Measurements from ENCODE around the gene ITSN1. TPM values are rescaled to one million over a fixed set of nuclear protein-coding genes. Genes with fewer than 3 reads are reported as not detected.

ITSN1 gene
- total and polyA plus RNA-seq, 2 experiments from 2014 or later, result 77.9 to 95.7 TPM

- no peaks in the 10 kb centered on the region for H3F3A ChIP-seq (replicated peaks; ENCODE audit: low read depth)
- Mint-ChIP-seq H3K4me3 (no peak overlapping the region), H3K27me3 (ENCODE audit: insufficient read depth, low read depth, poor library complexity) (peaks cover 1% of the 10 kb centered on the region), H3K4me1 (peaks cover 23% of the 10 kb centered on the region), H3K9me3 (no peaks in the 10 kb centered on the region), H3K36me3 (ENCODE audit: low read depth) (0 out of 3 replicates have a peak, but pooled peaks cover 3% of the 10 kb centered on the region), H3K27ac (no peak overlapping the region)
- no peak overlapping the region for H3K4me2 ChIP-seq
- TF ChIP-seq EZH2 (IDR thresholded peaks at IDR 0.05; ENCODE audit: low read depth, unreplicated experiment) (no peak), STAT1 (IDR thresholded peaks at IDR 0.05; ENCODE audit: unreplicated experiment) (no peak), CTCF (conservative IDR thresholded peaks at IDR 0.05; ENCODE audit: low read depth in 2 of 2) (no peak), ZNF331 (CRISPR knock-in tag; IDR thresholded peaks at IDR 0.05; ENCODE audit: low read depth) (no peak), JUNB (IDR thresholded peaks at IDR 0.05; ENCODE audit: unreplicated experiment) (no peak), ETS1 (IDR thresholded peaks at IDR 0.05) (no peak), EZH2phosphoT487 (IDR thresholded peaks at IDR 0.05; ENCODE audit: unreplicated experiment) (no peak), POLR2AphosphoS5 (IDR thresholded peaks at IDR 0.05; ENCODE audit: low read depth) (no peak), NANOG (IDR thresholded peaks at IDR 0.05; ENCODE audit: borderline replicate concordance) (no peak), CREB1 (CRISPR knock-in tag; IDR thresholded peaks at IDR 0.05; ENCODE audit: low read depth) (no peak), ZNF114 (CRISPR knock-in tag; IDR thresholded peaks at IDR 0.05) (no peak), REST (IDR thresholded peaks at IDR 0.05; ENCODE audit: unreplicated experiment) (no peak), ZNF462 (CRISPR knock-in tag; IDR thresholded peaks at IDR 0.05) (no peak)
- no peaks in the 10 kb centered on the region for H3K27me3 ChIP-seq (ENCODE audit: insufficient read depth)
- H2AFZ ChIP-seq, result no peak overlapping the region
- DNase-seq (ENCODE audit: low spot score) (no peak), ATAC-seq (peak; percentile 61)
- no peaks in the 10 kb centered on the region for H3K4me1 ChIP-seq (ENCODE audit: insufficient read depth)
- 0 out of 2 replicates have a peak overlapping the region, but pooled peaks have one; percentile 24 for H3K27ac ChIP-seq (ENCODE audit: low read depth)
- no peaks in the 10 kb centered on the region for H3K36me3 ChIP-seq (ENCODE audit: insufficient read depth)
- H3K79me2 ChIP-seq (replicated peaks; ENCODE audit: insufficient read depth), result peaks cover 100% of the 10 kb centered on the region
- no peak overlapping the region for H3K4me3 ChIP-seq
- H4K20me1 ChIP-seq (replicated peaks; ENCODE audit: insufficient read depth), result peaks cover 47% of the 10 kb centered on the region
- no peaks in the 10 kb centered on the region for H3K9me2 ChIP-seq (ENCODE audit: insufficient read depth)
These were observed 21.8 kb downstream of the ITSN1 start for GRCh38 chr21:33664135-33664534.
